KMS-11 (cell line): ENCODE data around the gene ANO9.

Experiments used
- H2AFZ ChIP-seq: fragments of 200-600 bp; sonication (generic); 2 replicates; pipeline ENCODE4 v1.6.1; 2016; ENCODE audit warnings: antibody characterized with exemption, mixed run types, low read depth
- H3K27ac ChIP-seq: fragments of 200-600 bp; sonication (generic); 2 replicates; pipeline ENCODE4 v1.6.1; 2016; ENCODE audit warnings: mild to moderate bottlenecking, mixed run types
- H3K27me3 ChIP-seq: fragments of 200-600 bp; sonication (generic); 2 replicates; pipeline ENCODE4 v1.6.1; 2017; ENCODE audit warnings: mild to moderate bottlenecking, low read depth, mixed run types, moderate library complexity; ENCODE audit not compliant: insufficient read depth
- H3K36me3 ChIP-seq: fragments of 200-600 bp; sonication (generic); 2 replicates; pipeline ENCODE4 v1.6.1; 2017; ENCODE audit warnings: mild to moderate bottlenecking, mixed run types; ENCODE audit not compliant: insufficient read depth
- H3K4me1 ChIP-seq: fragments of 200-600 bp; sonication (generic); 2 replicates; pipeline ENCODE4 v1.6.1; 2016; ENCODE audit warnings: mild to moderate bottlenecking, low read depth, mixed run types; ENCODE audit not compliant: poor library complexity, severe bottlenecking
- H3K4me2 ChIP-seq: fragments of 200-600 bp; sonication (generic); 2 replicates; pipeline ENCODE4 v1.7.0; 2016; ENCODE audit warnings: mild to moderate bottlenecking, mixed run types
- H3K4me3 ChIP-seq: fragments of 200-600 bp; sonication (generic); IDR thresholded peaks from 2 replicates; pipeline ENCODE4 v1.6.1; 2017; ENCODE audit warnings: low read depth, low read length, mixed read lengths; ENCODE audit not compliant: insufficient read depth
- H3K79me2 ChIP-seq: fragments of 200-600 bp; sonication (generic); 2 replicates; pipeline ENCODE4 v1.6.1; 2016; ENCODE audit warnings: low read depth, mixed run types; ENCODE audit not compliant: insufficient read depth
- H3K9ac ChIP-seq: fragments of 200-600 bp; sonication (generic); 2 replicates; pipeline ENCODE4 v1.6.1; 2016; ENCODE audit warnings: mild to moderate bottlenecking, mixed run types
- H4K20me1 ChIP-seq: fragments of 200-600 bp; sonication (generic); 2 replicates; pipeline ENCODE4 v1.6.1; 2016; ENCODE audit warnings: mild to moderate bottlenecking, mixed run types; ENCODE audit not compliant: insufficient read depth
- CTCF ChIP-seq: fragments of 200-600 bp; sonication (generic); conservative IDR thresholded peaks from 2 replicates; pipeline ENCODE4 v1.6.1; 2017; ENCODE audit warnings: low read depth, mild to moderate bottlenecking, antibody characterized with exemption, low read length, moderate library complexity, mixed read lengths

ANO9 gene

GRCh38 chr11:372809-373715, 68.7 kb downstream of the ANO9 start:
- Histone ChIP-seq H4K20me1 (no peaks in the 10 kb centered on the region), H2AFZ (no peak overlapping the region), H3K4me1 (no peaks in the 10 kb centered on the region), H3K36me3 (no peaks in the 10 kb centered on the region), H3K4me2 (no peak overlapping the region), H3K9ac (no peak overlapping the region), H3K27ac (no peak overlapping the region), H3K79me2 (no peaks in the 10 kb centered on the region), H3K4me3 (no peak overlapping the region), H3K27me3 (peaks cover 45% of the 10 kb centered on the region)
- no peak for TF ChIP-seq CTCF

GRCh38 chr11:371716-372590, 69.9 kb downstream of the ANO9 start:
- no peak overlapping the region for H3K4me3 ChIP-seq
- no peaks in the 10 kb centered on the region for H4K20me1 ChIP-seq
- H3K4me2 ChIP-seq: no peak overlapping the region
- H3K36me3 ChIP-seq: no peaks in the 10 kb centered on the region
- no peaks in the 10 kb centered on the region for H3K4me1 ChIP-seq
- TF ChIP-seq CTCF: no peak
- H2AFZ ChIP-seq: no peak overlapping the region
- H3K79me2 ChIP-seq: no peaks in the 10 kb centered on the region
- no peak overlapping the region for H3K9ac ChIP-seq
- no peak overlapping the region for H3K27ac ChIP-seq
- peaks cover 57% of the 10 kb centered on the region for H3K27me3 ChIP-seq

- no peaks in the 10 kb centered on the region for H3K36me3 ChIP-seq
- no peak overlapping the region for H3K27ac ChIP-seq
- no peak overlapping the region for H3K4me2 ChIP-seq
- no peaks in the 10 kb centered on the region for H4K20me1 ChIP-seq
- no peaks in the 10 kb centered on the region for H3K4me1 ChIP-seq
- H3K79me2 ChIP-seq: no peaks in the 10 kb centered on the region
- H3K4me3 ChIP-seq: no peak overlapping the region
- H3K9ac ChIP-seq: no peak overlapping the region
- peaks cover 64% of the 10 kb centered on the region for H3K27me3 ChIP-seq
- no peak overlapping the region for H2AFZ ChIP-seq
- TF ChIP-seq CTCF: no peak
Observed at GRCh38 chr11:371051-371450, 70.8 kb downstream of the ANO9 start.

GRCh38 chr11:370070-370941, 71.5 kb downstream of the ANO9 start:
- Histone ChIP-seq H3K27me3 (peaks cover 70% of the 10 kb centered on the region), H3K4me1 (no peaks in the 10 kb centered on the region), H3K27ac (no peak overlapping the region), H3K4me2 (no peak overlapping the region), H3K36me3 (no peaks in the 10 kb centered on the region), H3K79me2 (no peaks in the 10 kb centered on the region), H2AFZ (no peak overlapping the region), H3K9ac (no peak overlapping the region), H3K4me3 (no peak overlapping the region), H4K20me1 (no peaks in the 10 kb centered on the region)
- no peak for TF ChIP-seq CTCF
